Activated T-cell treated with anti-CD3 and anti-CD28 coated beads, Interleukin-2, amount 50 U/mL, for 1 hour (primary cell): ENCODE data around the gene SPTBN5.

Experiments
- DNase-seq: peaks from one replicate; pipeline ENCODE4 v3.0.0-alpha.2; 2020

Gene SPTBN5

DNA sequence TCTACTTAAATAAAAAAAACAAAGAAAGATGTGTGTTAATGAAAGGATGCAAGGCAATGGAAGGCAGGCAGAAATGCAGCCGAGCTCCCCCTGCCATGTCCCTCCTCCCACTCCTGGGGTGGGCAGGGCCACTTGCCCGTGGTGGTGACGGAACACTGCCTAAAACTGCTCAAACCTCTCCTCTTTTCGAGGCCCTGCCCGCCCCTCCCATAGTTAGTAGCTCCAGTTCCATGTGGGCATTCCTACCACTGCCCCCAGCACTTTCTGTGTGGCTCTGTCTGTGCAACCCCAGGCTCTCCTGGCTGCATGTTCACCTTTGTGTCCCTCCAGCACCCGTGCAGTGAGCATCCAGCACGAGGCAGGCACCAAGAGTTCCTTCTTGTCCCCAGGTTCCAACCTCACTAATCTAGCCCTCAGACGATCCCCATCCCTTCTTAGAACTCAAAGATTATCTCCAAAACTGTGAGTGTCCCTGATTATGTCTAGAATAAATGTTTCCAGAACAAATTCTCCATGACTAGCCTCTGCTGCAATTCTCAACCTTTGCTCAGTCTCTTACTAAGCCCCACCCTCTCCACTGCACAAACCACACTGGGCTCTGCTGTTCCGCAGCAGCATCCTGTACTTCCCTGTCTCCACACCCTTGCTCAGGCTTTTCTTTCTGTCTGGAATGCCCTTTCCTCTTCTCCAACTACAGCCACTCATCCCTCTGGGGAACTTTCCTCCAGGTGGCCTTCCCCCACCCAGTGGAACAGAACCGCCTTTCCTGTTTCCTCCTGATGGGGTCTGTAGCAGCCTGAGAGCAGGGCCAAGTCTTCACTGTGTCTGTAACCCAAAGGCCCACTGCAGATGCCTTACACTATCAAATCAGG lies 32.6 kb upstream of the SPTBN5 start:
- no peak for DNase-seq

DNA sequence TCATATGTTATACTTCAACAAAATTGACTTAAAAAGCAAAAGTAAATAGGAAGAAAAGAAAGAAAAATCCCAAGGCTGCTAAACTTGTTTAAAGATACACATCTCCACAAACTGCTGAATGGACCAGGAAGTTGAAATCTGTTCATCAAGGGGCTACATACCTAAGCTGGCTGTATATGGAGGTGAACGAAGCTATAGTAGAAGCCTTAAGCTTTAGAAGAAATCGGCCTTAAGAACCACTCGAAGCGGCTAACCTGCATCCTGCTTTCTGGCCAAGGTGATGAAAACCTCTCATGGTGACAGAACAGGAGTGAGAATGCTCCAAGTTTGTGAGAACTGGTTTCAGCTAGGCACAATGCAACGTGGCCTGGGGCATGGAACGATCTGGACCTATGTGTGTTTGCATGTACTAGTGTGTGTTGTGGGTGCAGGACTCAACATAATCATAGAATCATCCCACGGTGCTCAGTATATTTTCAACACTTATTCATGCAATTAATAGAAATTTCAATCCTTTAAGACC lies 31.3 kb upstream of the SPTBN5 start:
- no peak for DNase-seq

DNA sequence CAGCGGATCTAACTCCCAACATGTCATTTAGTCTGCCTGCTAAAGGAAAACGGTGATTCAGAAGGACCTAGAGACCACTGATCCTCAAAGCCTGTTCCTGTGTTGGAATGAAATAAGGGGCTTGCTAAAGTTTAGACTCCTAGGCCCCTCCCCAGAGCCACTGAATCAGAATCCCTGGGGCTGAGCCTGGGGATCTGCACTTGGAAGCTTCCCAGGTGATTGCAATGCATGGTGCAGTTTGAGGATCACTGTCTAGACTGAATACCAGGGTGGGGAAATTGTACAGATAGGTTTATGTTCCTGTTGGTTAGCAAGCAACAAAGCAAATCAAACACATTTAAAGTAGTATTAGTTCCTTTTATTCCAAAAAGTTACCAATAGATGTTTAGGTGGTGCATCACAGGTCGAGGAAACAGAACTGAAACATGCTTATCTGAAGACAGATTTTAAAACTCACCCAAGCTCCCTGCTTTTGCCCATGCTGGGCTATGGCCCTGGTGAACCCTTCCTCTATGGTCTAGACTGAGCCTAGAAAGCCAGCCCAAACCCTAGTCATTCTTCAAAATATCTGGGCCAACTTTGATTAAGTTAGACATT lies 29.6 kb upstream of the SPTBN5 start:
- no peak for DNase-seq

DNA sequence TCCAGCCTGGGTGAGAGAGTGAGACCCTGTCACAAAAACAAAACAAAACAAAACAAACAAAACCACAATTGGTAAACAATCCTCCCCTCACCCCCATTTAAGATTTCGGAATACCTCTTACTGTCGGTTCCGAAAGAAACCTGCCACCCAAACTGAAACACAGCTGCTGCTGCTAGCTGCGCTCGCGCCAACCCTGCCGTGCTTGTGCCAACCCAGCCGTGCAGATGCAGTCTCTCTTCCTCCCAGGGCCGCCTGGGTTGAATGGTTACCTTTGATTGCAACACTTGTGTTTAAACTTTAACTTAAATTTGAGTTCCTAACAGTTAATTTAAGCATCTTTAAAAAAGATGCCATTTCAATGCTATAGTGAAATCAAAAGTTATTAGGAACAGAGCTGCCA lies 28.5 kb upstream of the SPTBN5 start:
- no peak for DNase-seq

DNA sequence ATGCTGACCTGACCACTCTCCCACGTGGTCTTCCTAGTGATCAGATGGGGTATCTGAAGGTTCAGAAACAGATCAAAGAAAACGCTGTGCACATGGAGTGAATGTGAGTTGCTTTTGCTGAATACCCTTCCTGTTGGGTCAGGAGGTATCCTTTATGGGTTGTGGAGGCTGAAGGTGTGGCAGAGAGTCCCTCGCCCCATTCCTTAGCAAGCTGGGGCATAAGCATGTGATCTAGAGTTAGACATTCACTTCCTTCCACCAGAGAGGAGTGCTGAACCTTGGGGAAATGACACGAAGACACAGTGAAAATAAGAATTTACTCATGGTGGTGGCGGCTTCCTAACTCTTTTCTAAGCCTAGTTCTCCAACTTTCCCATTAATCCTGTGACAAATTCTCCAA lies 27.8 kb upstream of the SPTBN5 start:
- no peak for DNase-seq

- DNase-seq, result no peak
Observed at GRCh38 chr15:41921167-41921566, 27.3 kb upstream of the SPTBN5 start.

GRCh38 chr15:41919954-41920538 lies 26.2 kb upstream of the SPTBN5 start:
- no peak for DNase-seq

DNA sequence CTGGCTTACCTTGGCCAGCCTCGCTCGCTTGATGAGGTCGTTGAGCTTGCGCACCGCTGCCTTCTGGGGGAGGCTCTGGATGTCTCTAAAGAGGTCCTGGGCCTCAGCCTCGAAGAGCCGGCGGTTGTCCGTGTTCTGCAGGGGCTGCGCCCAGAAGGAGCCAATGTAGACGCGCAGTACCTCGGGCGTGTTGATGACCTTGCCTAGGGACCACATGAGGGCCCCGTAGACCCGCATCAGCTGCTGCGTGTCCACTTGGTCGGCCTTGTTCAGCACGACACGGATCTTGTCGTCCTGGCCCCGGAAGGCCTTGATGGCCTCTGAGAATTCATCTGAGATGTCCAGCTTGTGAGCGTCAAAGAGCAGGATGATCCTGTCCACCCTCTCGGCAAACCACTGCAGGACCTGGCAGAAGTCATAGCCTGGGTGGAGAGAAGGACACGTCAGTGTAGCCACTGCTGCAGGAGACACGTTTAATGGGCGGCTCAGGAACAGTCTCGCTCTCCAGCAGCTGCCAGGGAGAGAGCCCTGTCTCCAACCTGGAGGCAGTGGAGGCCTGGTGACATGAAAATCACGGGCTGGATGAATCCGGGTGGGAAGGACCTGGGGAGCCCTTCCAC lies 25.5 kb upstream of the SPTBN5 start:
- no peak for DNase-seq

DNA sequence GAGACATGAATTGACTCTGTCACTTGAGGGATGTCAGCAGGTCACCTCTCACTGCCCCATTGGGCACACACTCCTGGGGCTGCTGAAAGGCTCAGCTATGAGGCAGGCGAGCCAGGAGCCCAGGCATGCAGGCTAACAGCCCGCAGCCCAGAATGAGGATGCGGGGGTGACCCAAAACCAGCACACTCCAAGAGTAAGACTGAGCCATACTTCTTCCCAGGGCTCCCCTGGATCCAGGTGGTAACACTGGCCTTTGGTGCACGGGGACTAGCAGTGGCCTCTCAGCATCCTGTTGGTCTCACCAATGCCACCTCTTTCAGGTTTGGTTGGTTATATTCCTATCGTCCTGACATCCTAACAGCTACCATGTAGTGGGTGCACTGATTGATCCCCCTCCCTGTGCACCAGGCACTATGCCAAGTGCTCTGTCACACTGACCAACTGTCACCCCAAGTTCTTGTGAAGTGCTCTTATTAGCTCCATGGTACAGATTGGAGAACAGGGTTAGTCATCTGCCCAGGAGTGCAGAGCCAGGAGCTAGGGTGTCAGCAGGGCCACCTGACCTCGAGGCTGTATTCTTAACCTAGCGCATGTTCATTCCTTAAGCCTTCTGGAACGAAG lies 24.8 kb upstream of the SPTBN5 start:
- DNase-seq, result no peak

DNA sequence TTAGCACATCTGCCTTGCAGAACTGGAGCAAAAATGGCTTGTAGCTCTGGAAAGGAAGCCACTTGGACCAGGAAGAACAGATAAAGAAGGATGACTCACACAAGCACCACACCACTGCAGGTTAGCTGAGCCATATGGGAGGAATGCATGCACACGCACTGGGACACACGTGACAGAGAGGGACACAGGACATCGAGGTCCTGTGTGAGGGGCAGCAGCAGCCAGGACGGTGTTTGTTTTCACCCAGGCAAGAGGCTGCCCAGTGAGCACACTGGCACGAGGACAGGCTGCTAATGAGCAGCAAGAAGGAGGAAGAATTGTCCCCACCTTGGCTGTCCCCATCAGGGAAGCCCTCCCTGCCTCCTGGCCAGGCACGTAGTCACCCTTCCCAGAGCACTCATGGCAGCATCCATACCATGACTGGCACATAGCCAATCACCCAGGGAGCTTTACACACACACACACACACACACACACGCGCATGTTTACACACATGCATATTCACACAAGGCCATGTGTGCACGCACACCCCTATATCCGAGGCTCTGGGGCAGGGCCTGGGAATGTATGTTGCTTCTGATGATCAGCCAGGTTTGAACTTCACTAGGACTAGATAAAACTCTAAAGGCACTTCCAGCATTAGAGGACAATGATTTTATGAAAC lies 24.0 kb upstream of the SPTBN5 start:
- DNase-seq, result no peak

DNA sequence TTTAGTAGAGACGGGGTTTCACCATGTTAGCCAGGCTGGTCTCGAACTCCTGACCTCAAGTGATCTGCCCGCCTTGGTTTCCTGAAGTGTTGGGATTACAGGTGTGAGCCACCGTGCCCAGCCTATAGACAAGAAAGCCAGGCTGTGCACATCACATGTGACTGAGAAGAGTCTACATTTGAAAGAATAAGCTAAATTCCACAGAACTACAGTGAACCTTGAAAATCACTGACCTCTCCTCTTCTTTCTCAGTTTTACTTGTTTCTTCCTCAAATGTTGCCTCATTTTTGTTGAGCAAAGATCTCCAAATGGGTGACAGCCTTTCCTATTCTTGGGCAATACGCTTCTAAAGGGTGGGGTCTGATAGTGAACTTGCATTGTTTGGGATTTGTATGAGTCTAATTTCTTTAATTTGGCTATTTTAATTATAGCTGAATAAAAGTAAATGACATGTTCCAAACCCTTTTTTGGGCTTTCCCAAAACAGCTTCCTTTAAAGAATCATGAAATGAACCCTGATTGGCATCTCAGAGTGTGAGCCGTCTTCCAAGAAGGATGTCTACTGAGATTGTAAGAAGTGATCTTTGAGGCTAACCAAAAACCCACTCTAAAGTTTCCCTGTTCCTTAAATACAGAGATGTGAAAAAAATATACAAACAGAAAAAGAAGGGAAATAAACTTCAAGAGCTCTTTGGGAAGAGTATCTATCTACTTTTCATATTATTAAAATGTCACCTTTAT lies 21.6 kb upstream of the SPTBN5 start:
- DNase-seq, result no peak

DNA sequence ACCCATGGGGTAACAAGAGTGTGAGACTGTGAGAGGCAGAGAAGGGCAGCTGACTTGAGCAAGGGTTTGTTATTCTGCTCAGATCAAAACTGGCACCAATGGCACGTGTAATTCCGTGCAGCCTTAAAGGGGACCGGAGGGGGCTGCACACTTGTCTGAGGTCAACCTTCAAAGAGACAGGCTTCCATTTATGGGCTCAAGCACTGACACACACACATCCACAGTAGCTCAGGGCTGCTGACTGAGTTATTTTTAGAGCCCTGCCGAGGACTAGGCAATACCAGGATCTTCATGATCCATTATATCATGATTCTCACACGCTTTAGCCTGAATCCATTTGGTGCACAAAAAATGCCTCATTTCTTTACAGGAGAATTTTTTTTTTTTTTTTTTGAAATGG lies 20.6 kb upstream of the SPTBN5 start:
- DNase-seq, result no peak

- DNase-seq, result no peak
Observed at GRCh38 chr15:41913256-41913655, 19.4 kb upstream of the SPTBN5 start.

- no peak for DNase-seq
Observed at GRCh38 chr15:41911691-41912345, 18.0 kb upstream of the SPTBN5 start.

DNA sequence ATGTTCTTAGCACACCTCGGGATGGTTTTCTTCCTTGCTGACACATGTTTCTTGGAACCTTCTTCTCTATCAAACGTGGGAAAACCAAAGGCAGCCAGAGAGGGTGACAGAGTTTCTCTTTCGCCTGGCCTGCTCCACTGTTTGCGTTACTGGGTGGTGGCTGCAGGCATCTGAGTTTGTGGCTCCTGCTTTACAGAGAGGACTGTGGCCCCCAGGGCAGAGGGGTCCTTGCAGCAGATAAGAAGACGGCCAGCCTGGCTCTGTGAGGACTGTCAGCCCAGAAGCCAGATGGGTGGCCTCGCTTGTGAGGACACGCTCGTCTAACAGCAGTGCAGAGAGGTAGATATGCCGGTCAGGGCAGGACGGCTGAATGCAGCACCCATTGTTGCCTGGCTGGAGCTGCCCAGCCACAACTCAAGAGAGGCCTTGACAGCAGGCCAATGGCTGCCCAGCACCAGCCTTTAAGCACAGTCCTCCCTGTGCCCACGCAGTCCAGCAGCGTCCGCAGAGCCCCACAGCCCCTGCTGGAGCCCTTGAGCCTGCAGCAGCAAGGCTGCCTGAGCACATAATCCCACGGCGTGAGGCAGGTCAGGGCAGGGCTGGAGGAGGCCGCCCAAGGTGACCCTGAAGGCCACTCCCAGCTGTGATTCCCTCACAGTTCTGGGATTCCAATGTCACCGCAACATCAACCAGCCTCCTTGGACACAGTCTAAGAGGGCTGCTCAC lies 15.0 kb upstream of the SPTBN5 start:
- no peak for DNase-seq

DNA sequence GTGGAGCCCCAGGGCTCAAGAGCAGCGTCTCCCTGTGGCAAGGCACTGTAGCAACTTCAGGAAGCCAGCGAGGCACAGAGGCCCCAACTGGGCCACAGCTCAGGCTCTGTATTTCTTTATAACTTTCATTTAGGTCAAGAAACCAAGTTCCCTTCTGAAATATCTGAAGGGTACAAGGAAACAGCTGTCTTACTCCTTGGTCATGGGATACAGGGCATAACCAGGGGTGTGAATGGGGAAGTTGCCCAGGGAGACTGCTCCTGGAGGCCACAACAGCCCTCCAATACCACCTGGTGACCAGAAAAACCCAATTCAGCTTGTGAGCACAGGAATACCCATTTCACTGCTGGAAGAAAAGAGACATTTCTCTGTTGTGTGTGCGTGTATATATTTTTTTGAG lies 13.3 kb upstream of the SPTBN5 start:
- DNase-seq, result no peak

DNA sequence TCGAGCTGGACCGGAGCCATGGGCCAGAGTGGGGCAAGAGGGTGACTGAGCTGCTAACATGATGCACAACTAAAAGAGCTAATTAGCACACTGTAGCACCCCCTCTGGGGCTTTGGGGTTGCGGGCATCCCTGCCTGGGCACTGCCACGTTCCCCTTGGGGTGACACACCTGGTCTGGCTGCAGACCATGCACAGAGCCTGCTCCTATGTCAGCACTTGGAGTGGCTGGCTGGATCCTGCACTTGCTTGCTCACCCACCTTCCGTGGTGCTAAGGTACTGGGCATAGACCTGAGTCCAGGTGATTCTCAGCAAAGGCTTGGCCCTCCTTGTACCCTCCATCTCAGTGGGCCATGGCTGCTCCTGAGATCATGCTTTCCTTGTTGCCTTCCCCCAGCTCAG lies 12.8 kb upstream of the SPTBN5 start:
- DNase-seq, result no peak

DNA sequence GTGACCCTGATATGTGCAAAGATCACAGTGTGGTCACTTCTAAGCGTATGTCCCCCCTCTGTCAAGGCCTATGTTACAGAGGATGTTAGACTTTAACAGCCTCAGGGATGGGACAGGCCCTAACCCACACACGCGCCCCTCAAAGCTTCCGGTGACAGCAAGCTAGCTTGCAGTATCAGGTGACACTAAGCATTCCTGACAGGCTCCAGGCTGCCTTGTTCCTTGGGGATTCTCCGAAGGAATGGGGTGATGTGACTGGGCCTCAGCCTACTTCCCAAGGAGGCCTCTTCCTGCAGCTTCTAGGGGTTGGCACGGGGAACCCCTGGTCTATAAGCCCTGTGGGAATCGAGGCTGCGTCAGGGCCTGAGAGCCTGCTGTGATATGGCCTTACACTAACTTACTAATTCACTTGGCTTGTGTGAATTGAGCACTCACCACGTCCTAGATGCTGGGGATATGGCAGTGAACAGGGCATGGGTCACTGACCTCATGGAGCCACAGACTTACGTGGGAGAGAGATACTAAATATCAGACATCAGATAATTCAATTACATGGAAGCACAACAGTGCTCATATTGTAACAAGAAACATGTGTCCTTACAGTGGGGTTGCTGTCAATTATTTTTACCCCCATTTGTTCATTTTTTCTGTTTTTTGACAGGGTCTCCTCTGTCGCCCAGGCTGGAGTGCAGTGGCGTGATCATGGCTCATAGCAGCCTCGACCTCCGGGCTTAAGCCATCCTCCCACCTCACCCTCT lies 11.4 kb upstream of the SPTBN5 start:
- DNase-seq, result no peak

- peak; percentile 82 for DNase-seq
Observed at GRCh38 chr15:41904541-41905005, 10.7 kb upstream of the SPTBN5 start.

DNA sequence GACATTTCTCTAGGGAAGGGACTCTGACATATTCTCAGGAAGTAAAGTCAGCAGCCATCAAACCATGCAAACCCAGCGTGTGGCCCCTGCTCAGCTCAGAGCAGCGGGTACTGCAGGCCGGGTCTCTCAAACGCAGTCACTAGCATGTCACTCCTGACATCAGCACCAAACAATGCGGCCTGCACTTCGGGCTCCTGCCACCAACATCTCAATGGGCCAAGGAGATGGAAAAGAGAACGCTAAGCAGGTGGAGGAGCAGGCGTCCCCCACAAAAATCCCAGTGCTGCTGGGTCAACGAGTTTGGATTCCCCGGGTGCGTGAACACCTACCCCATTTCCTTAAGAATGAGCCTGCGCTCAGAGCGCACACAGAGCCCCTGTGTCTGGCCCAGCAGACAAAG lies 9.9 kb upstream of the SPTBN5 start:
- DNase-seq, result no peak
